Osteocyte (in vitro differentiated cells): ENCODE results near the gene ERG28. TPM values are rescaled to one million over a fixed set of nuclear protein-coding genes. Genes with fewer than 3 reads are reported as not detected.
"Not testable (repeated sequence)": the region's sequence is repeated elsewhere in the genome, so short reads cannot be mapped to it uniquely, and the experiment has no call there.

Experiments used
- DNase-seq: peaks from one replicate; pipeline ENCODE4 v3.0.0; 2021; ENCODE audit warnings: mixed read lengths; ENCODE audit not compliant: unreplicated experiment; ENCODE audit errors: extremely low spot score
- H3K27ac Mint-ChIP-seq: one replicate; pipeline ENCODE4 v1.8.0; 2021; ENCODE audit warnings: mild to moderate bottlenecking, mixed read lengths; ENCODE audit not compliant: unreplicated experiment
- H3K27me3 Mint-ChIP-seq: one replicate; pipeline ENCODE4 v1.8.0; 2021; ENCODE audit warnings: mixed read lengths; ENCODE audit not compliant: unreplicated experiment
- H3K36me3 Mint-ChIP-seq: one replicate; pipeline ENCODE4 v1.8.0; 2021; ENCODE audit warnings: mixed read lengths; ENCODE audit not compliant: unreplicated experiment
- H3K4me1 Mint-ChIP-seq: one replicate; pipeline ENCODE4 v1.8.0; 2021; ENCODE audit warnings: mixed read lengths; ENCODE audit not compliant: unreplicated experiment
- H3K4me3 Mint-ChIP-seq: one replicate; pipeline ENCODE4 v1.8.0; 2021; ENCODE audit warnings: mild to moderate bottlenecking, moderate library complexity, mixed read lengths; ENCODE audit not compliant: unreplicated experiment
- H3K9me3 Mint-ChIP-seq: one replicate; pipeline ENCODE4 v1.8.0; 2021; ENCODE audit warnings: mixed read lengths; ENCODE audit not compliant: unreplicated experiment
- CTCF ChIP-seq: fragments of 200-600 bp; sonication (generic); IDR thresholded peaks from 2 replicates; pipeline ENCODE4 v1.5.0; 2021; ENCODE audit warnings: antibody characterized with exemption, mild to moderate bottlenecking, moderate library complexity
- total RNA-seq: library from RNA; stranded (reverse); gene quantifications from 2 replicates; pipeline ENCODE4 v1.2.1, GENCODE V29; 2021

The ERG28 gene
- total RNA-seq, 1 donor from 2014 or later = 19.6 TPM

DNA sequence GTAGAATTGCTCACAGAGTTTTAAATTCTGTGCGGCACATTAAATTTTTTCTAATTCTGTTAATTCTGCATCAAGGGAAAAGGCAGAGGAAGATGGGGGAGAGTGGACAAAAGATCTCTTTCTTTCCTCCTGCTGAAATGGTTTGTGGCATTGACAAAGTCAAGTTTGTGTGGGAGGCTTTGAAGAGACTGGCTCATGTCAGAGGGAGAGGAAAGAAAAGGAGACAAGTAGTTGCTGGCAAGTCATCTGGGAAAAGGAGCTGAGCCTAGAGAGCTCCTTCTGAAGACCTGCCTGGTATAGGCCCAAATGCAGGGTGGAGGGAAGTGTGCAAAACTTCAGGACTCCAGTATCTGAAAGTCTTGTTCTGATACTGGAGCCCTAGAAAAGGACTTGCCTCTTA is 36.7 kb upstream of the ERG28 start:
- H3K36me3 Mint-ChIP-seq = peaks cover 51% of the 10 kb centered on the region
- no peaks in the 10 kb centered on the region for H3K27me3 Mint-ChIP-seq
- TF ChIP-seq CTCF = no peak
- no peak overlapping the region for H3K27ac Mint-ChIP-seq
- no peaks in the 10 kb centered on the region for H3K4me1 Mint-ChIP-seq
- peaks cover 4% of the 10 kb centered on the region for H3K9me3 Mint-ChIP-seq
- DNase-seq = no peak
- H3K4me3 Mint-ChIP-seq = no peak overlapping the region

DNA sequence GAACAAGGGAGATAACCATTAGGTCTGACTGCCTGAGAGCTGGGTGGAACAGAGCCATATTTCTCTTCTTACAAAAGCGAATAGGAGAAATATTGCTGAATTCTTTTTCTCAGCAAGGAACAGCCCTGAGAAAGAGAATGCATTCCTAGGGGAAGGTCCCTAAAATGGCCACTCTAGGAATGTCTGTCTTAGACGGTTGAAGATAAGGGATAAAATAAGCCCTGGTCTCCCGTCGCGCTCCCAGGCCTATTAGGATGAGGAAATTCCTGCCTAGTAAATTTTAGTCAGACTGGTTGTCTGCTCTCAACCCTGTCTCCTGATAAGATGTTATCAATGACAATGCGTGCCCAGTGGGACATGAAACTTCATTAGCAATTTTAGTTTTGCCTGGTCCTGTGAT is 34.3 kb upstream of the ERG28 start:
- not testable (repeated sequence) for H3K4me1 Mint-ChIP-seq, H3K9me3 Mint-ChIP-seq, DNase-seq, H3K27ac Mint-ChIP-seq, H3K27me3 Mint-ChIP-seq, H3K4me3 Mint-ChIP-seq
- peaks cover 54% of the 10 kb centered on the region for H3K36me3 Mint-ChIP-seq

- no peaks in the 10 kb centered on the region for H3K27me3 Mint-ChIP-seq
- peaks cover 50% of the 10 kb centered on the region for H3K36me3 Mint-ChIP-seq
- no peaks in the 10 kb centered on the region for H3K4me1 Mint-ChIP-seq
- no peak overlapping the region for H3K4me3 Mint-ChIP-seq
- H3K27ac Mint-ChIP-seq = no peak overlapping the region
- no peak for TF ChIP-seq CTCF
- H3K9me3 Mint-ChIP-seq = peaks cover 4% of the 10 kb centered on the region
- DNase-seq = no peak
Observed at GRCh38 chr14:75690010-75690409, 29.3 kb upstream of the ERG28 start.

DNA sequence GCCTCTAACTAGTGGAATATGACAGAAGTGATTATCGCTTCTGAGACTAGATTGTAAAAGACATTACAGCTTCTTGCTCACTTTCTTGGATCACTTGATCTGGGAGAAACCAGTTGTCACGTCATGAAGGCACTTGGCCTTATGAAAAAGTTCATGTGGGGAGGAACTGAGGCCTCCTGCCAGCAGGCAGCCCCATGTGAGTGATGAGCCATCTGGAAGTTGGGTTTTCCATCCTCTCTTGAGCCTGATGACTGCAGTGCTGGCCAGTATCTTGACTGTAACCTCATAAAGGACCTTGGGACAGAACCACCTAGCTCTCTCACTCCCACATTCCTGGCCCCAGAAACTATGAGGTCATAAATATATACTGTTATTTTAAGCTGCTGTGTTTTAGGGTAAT is 28.3 kb upstream of the ERG28 start:
- H3K4me3 Mint-ChIP-seq = no peak overlapping the region
- no peaks in the 10 kb centered on the region for H3K9me3 Mint-ChIP-seq
- DNase-seq = no peak
- no peak overlapping the region for H3K27ac Mint-ChIP-seq
- H3K27me3 Mint-ChIP-seq = no peaks in the 10 kb centered on the region
- H3K4me1 Mint-ChIP-seq = no peaks in the 10 kb centered on the region
- TF ChIP-seq CTCF = no peak
- H3K36me3 Mint-ChIP-seq = peaks cover 52% of the 10 kb centered on the region

- H3K4me3 Mint-ChIP-seq = no peak overlapping the region
- peaks cover 42% of the 10 kb centered on the region for H3K36me3 Mint-ChIP-seq
- TF ChIP-seq CTCF = no peak
- H3K9me3 Mint-ChIP-seq = no peaks in the 10 kb centered on the region
- no peaks in the 10 kb centered on the region for H3K4me1 Mint-ChIP-seq
- no peaks in the 10 kb centered on the region for H3K27me3 Mint-ChIP-seq
- DNase-seq = no peak
- H3K27ac Mint-ChIP-seq = no peak overlapping the region
Observed at GRCh38 chr14:75685910-75686309, 25.2 kb upstream of the ERG28 start.
